GM23338 (cell line): ENCODE measurements around the gene LYPD4. TPM values are rescaled to one million over a fixed set of nuclear protein-coding genes. Genes with fewer than 3 reads are reported as not detected.
A peak's percentile ranks its signal among the peaks of the same experiment; 100 is the strongest.

ENCODE experiments used
- ATAC-seq: fragments of 200-7000 bp; cut with Tn5 transposase; 3 replicates; pipeline ENCODE4 v1.9.1; 2020
- DNase-seq: peaks from one replicate; pipeline ENCODE4 v3.0.0-alpha.2; 2015; ENCODE audit warnings: low spot score
- H2AFZ ChIP-seq: fragments of 200-600 bp; sonication (generic); 2 replicates; pipeline ENCODE4 v1.8.0; 2016; ENCODE audit warnings: antibody characterized with exemption, mild to moderate bottlenecking, moderate library complexity
- H3F3A ChIP-seq: fragments of 200-600 bp; sonication (generic); replicated peaks from 2 replicates; pipeline ENCODE4 v1.8.0; 2017; ENCODE audit warnings: antibody characterized with exemption, mixed run types, low read depth
- H3K27ac ChIP-seq: fragments of 200-600 bp; sonication (generic); 2 replicates; pipeline ENCODE4 v1.6.1; 2016; ENCODE audit warnings: low read depth
- H3K27me3 ChIP-seq: fragments of 200-600 bp; sonication (generic); 2 replicates; pipeline ENCODE4 v1.8.0; 2016; ENCODE audit warnings: mild to moderate bottlenecking, mixed run types, moderate library complexity; ENCODE audit not compliant: insufficient read depth
- H3K36me3 ChIP-seq: fragments of 200-600 bp; sonication (generic); 2 replicates; pipeline ENCODE4 v1.8.0; 2016; ENCODE audit warnings: mild to moderate bottlenecking; ENCODE audit not compliant: insufficient read depth
- H3K4me1 ChIP-seq: fragments of 200-600 bp; sonication (generic); 2 replicates; pipeline ENCODE4 v1.8.0; 2016; ENCODE audit warnings: mild to moderate bottlenecking, moderate library complexity; ENCODE audit not compliant: insufficient read depth
- H3K4me2 ChIP-seq: fragments of 200-600 bp; sonication (generic); 2 replicates; pipeline ENCODE4 v1.7.1; 2017; ENCODE audit warnings: mixed run types
- H3K4me3 ChIP-seq: fragments of 200-600 bp; sonication (generic); 2 replicates; pipeline ENCODE4 v1.6.1; 2016; ENCODE audit warnings: mixed run types
- H3K79me2 ChIP-seq: fragments of 200-600 bp; sonication (generic); replicated peaks from 2 replicates; pipeline ENCODE4 v1.8.0; 2017; ENCODE audit warnings: mild to moderate bottlenecking; ENCODE audit not compliant: insufficient read depth
- H3K9me2 ChIP-seq: fragments of 200-600 bp; sonication (generic); 2 replicates; pipeline ENCODE4 v1.8.0; 2017; ENCODE audit not compliant: insufficient read depth
- H4K20me1 ChIP-seq: fragments of 200-600 bp; sonication (generic); replicated peaks from 2 replicates; pipeline ENCODE4 v1.8.0; 2017; ENCODE audit warnings: mild to moderate bottlenecking; ENCODE audit not compliant: insufficient read depth
- H3K27ac Mint-ChIP-seq: 2 replicates; pipeline ENCODE4 v1.8.0; 2020; ENCODE audit warnings: inconsistent platforms, mild to moderate bottlenecking, moderate library complexity, mixed read lengths
- H3K27me3 Mint-ChIP-seq: 3 replicates; pipeline ENCODE4 v1.8.0; 2022; ENCODE audit warnings: low read depth, mild to moderate bottlenecking, moderate library complexity, mixed read lengths, inconsistent platforms; ENCODE audit not compliant: insufficient read depth, poor library complexity
- H3K36me3 Mint-ChIP-seq: 3 replicates; pipeline ENCODE4 v1.8.0; 2021; ENCODE audit warnings: low read depth, mild to moderate bottlenecking, inconsistent platforms, moderate library complexity, mixed read lengths
- H3K4me1 Mint-ChIP-seq: 3 replicates; pipeline ENCODE4 v1.8.0; 2020; ENCODE audit warnings: mild to moderate bottlenecking, inconsistent platforms, mixed read lengths
- H3K4me3 Mint-ChIP-seq: 3 replicates; pipeline ENCODE4 v1.8.0; 2021; ENCODE audit warnings: moderate library complexity, mild to moderate bottlenecking, inconsistent platforms, mixed read lengths
- H3K9me3 Mint-ChIP-seq: 3 replicates; pipeline ENCODE4 v1.8.0; 2020; ENCODE audit warnings: moderate library complexity, mild to moderate bottlenecking, inconsistent platforms, mixed read lengths
- CREB1 ChIP-seq: fragments of 250-450 bp; sonication (Bioruptor Pico); IDR thresholded peaks from 2 replicates; pipeline ENCODE4 v1.5.0; 2020; ENCODE audit warnings: low read depth, mild to moderate bottlenecking, moderate library complexity
- EZH2 ChIP-seq: fragments of 200-600 bp; sonication (generic); IDR thresholded peaks from one replicate; pipeline ENCODE4 v1.8.0; 2017; ENCODE audit warnings: antibody characterized with exemption, mild to moderate bottlenecking, low read depth; ENCODE audit not compliant: unreplicated experiment
- EZH2phosphoT487 ChIP-seq: fragments of 200-600 bp; sonication (generic); IDR thresholded peaks from one replicate; pipeline ENCODE4 v1.8.1; 2018; ENCODE audit warnings: antibody characterized with exemption; ENCODE audit not compliant: unreplicated experiment
- JUNB ChIP-seq: IDR thresholded peaks from one replicate; pipeline ENCODE4 v1.6.1; 2016; ENCODE audit warnings: antibody characterized with exemption; ENCODE audit not compliant: unreplicated experiment
- NANOG ChIP-seq: IDR thresholded peaks from 2 replicates; pipeline ENCODE4 v1.6.1; 2016; ENCODE audit warnings: antibody characterized with exemption, borderline replicate concordance
- POLR2AphosphoS5 ChIP-seq: IDR thresholded peaks from 2 replicates; pipeline ENCODE4 v1.6.1; 2016; ENCODE audit warnings: antibody characterized with exemption, low read depth
- STAT1 ChIP-seq: IDR thresholded peaks from one replicate; pipeline ENCODE4 v1.6.1; 2016; ENCODE audit warnings: antibody characterized with exemption; ENCODE audit not compliant: unreplicated experiment
- ZNF114 ChIP-seq: fragments of 250-450 bp; sonication (Bioruptor Pico); IDR thresholded peaks from 2 replicates; pipeline ENCODE4 v1.5.0; 2020; ENCODE audit warnings: mild to moderate bottlenecking, moderate library complexity
- ZNF331 ChIP-seq: fragments of 250-450 bp; sonication (Bioruptor Pico); IDR thresholded peaks from 2 replicates; pipeline ENCODE4 v1.5.0; 2020; ENCODE audit warnings: low read depth, mild to moderate bottlenecking, moderate library complexity
- polyA plus RNA-seq: library from polyadenylated mRNA; unstranded; fragments of >200 nt; fragmentation: Nextera tagmentation; extraction: Ambion mirVana; gene quantifications from 2 replicates; pipeline ENCODE4 v1.2.1, GENCODE V29; 2016
- total RNA-seq: library from RNA; depleted of rRNA; stranded (reverse); fragments of >200 nt; shearing (Covaris generic); gene quantifications from 2 replicates; pipeline ENCODE4 v1.2.3, GENCODE V29; 2014
- TF ChIP-seq, protein P1 (sequence below): IDR thresholded peaks from 2 replicates; pipeline ENCODE4 v1.6.1; 2016; ENCODE audit warnings: antibody characterized with exemption
- TF ChIP-seq, protein P2 (sequence below): IDR thresholded peaks from one replicate; pipeline ENCODE4 v1.6.1; 2018; ENCODE audit warnings: antibody characterized with exemption; ENCODE audit not compliant: unreplicated experiment
- TF ChIP-seq, protein P3 (sequence below): fragments of 250-450 bp; sonication (Bioruptor Pico); IDR thresholded peaks from 2 replicates; pipeline ENCODE4 v1.5.0; 2020; ENCODE audit warnings: mild to moderate bottlenecking, moderate library complexity
- TF ChIP-seq, protein P4 (sequence below), 2 experiments: fragments of 200-600 bp in 1 of 2; sonication (generic) in 1 of 2; conservative IDR thresholded peaks; 2 replicates each; pipeline versions ENCODE4 v1.5.1 to v1.6.1; 2016 to 2017; ENCODE audit warnings: antibody characterized with exemption in 2 of 2, low read depth in 2 of 2, mild to moderate bottlenecking in 2 of 2, moderate library complexity in 1 of 2

LYPD4 gene
- total and polyA plus RNA-seq, 2 experiments from 2014 or later, result not detected

DNA sequence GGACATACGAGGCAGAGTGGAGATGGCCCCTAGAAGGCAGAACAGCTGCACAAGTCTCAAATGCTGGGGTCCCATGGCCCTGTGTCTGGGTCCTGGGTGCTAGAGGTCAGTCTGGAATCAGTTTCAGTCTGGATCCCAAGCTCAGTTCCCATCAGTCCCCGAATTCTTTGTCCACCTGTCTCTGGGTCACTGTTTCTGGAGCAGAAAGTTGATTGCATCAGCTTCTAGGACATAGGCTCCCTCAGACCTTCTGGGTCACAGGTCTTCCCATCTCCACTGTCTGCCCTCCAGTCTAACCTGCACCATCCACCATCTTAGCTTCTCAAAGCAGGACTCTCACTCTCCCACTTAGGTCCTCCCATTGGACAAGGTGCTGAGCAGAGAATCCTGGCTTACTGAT, 5.3 kb downstream of the LYPD4 start:
- TF ChIP-seq POLR2AphosphoS5 (no peak), EZH2 (no peak), CREB1 (CRISPR knock-in tag) (no peak), EZH2phosphoT487 (no peak), STAT1 (no peak), ZNF114 (CRISPR knock-in tag) (no peak), NANOG (no peak), JUNB (no peak), ZNF331 (no peak)
- TF ChIP-seq, protein P1, sequence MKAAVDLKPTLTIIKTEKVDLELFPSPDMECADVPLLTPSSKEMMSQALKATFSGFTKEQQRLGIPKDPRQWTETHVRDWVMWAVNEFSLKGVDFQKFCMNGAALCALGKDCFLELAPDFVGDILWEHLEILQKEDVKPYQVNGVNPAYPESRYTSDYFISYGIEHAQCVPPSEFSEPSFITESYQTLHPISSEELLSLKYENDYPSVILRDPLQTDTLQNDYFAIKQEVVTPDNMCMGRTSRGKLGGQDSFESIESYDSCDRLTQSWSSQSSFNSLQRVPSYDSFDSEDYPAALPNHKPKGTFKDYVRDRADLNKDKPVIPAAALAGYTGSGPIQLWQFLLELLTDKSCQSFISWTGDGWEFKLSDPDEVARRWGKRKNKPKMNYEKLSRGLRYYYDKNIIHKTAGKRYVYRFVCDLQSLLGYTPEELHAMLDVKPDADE, result no peak
- TF ChIP-seq, protein P2, sequence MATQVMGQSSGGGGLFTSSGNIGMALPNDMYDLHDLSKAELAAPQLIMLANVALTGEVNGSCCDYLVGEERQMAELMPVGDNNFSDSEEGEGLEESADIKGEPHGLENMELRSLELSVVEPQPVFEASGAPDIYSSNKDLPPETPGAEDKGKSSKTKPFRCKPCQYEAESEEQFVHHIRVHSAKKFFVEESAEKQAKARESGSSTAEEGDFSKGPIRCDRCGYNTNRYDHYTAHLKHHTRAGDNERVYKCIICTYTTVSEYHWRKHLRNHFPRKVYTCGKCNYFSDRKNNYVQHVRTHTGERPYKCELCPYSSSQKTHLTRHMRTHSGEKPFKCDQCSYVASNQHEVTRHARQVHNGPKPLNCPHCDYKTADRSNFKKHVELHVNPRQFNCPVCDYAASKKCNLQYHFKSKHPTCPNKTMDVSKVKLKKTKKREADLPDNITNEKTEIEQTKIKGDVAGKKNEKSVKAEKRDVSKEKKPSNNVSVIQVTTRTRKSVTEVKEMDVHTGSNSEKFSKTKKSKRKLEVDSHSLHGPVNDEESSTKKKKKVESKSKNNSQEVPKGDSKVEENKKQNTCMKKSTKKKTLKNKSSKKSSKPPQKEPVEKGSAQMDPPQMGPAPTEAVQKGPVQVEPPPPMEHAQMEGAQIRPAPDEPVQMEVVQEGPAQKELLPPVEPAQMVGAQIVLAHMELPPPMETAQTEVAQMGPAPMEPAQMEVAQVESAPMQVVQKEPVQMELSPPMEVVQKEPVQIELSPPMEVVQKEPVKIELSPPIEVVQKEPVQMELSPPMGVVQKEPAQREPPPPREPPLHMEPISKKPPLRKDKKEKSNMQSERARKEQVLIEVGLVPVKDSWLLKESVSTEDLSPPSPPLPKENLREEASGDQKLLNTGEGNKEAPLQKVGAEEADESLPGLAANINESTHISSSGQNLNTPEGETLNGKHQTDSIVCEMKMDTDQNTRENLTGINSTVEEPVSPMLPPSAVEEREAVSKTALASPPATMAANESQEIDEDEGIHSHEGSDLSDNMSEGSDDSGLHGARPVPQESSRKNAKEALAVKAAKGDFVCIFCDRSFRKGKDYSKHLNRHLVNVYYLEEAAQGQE, result no peak
- TF ChIP-seq, protein P3, sequence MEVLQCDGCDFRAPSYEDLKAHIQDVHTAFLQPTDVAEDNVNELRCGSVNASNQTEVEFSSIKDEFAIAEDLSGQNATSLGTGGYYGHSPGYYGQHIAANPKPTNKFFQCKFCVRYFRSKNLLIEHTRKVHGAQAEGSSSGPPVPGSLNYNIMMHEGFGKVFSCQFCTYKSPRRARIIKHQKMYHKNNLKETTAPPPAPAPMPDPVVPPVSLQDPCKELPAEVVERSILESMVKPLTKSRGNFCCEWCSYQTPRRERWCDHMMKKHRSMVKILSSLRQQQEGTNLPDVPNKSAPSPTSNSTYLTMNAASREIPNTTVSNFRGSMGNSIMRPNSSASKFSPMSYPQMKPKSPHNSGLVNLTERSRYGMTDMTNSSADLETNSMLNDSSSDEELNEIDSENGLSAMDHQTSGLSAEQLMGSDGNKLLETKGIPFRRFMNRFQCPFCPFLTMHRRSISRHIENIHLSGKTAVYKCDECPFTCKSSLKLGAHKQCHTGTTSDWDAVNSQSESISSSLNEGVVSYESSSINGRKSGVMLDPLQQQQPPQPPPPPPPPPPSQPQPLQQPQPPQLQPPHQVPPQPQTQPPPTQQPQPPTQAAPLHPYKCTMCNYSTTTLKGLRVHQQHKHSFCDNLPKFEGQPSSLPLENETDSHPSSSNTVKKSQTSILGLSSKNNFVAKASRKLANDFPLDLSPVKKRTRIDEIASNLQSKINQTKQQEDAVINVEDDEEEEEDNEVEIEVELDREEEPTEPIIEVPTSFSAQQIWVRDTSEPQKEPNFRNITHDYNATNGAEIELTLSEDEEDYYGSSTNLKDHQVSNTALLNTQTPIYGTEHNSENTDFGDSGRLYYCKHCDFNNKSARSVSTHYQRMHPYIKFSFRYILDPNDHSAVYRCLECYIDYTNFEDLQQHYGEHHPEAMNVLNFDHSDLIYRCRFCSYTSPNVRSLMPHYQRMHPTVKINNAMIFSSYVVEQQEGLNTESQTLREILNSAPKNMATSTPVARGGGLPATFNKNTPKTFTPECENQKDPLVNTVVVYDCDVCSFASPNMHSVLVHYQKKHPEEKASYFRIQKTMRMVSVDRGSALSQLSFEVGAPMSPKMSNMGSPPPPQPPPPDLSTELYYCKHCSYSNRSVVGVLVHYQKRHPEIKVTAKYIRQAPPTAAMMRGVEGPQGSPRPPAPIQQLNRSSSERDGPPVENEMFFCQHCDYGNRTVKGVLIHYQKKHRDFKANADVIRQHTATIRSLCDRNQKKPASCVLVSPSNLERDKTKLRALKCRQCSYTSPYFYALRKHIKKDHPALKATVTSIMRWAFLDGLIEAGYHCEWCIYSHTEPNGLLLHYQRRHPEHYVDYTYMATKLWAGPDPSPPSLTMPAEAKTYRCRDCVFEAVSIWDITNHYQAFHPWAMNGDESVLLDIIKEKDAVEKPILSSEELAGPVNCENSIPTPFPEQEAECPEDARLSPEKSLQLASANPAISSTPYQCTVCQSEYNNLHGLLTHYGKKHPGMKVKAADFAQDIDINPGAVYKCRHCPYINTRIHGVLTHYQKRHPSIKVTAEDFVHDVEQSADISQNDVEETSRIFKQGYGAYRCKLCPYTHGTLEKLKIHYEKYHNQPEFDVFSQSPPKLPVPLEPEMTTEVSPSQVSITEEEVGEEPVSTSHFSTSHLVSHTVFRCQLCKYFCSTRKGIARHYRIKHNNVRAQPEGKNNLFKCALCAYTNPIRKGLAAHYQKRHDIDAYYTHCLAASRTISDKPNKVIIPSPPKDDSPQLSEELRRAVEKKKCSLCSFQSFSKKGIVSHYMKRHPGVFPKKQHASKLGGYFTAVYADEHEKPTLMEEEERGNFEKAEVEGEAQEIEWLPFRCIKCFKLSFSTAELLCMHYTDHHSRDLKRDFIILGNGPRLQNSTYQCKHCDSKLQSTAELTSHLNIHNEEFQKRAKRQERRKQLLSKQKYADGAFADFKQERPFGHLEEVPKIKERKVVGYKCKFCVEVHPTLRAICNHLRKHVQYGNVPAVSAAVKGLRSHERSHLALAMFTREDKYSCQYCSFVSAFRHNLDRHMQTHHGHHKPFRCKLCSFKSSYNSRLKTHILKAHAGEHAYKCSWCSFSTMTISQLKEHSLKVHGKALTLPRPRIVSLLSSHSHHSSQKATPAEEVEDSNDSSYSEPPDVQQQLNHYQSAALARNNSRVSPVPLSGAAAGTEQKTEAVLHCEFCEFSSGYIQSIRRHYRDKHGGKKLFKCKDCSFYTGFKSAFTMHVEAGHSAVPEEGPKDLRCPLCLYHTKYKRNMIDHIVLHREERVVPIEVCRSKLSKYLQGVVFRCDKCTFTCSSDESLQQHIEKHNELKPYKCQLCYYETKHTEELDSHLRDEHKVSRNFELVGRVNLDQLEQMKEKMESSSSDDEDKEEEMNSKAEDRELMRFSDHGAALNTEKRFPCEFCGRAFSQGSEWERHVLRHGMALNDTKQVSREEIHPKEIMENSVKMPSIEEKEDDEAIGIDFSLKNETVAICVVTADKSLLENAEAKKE, result no peak
- TF ChIP-seq, protein P4, sequence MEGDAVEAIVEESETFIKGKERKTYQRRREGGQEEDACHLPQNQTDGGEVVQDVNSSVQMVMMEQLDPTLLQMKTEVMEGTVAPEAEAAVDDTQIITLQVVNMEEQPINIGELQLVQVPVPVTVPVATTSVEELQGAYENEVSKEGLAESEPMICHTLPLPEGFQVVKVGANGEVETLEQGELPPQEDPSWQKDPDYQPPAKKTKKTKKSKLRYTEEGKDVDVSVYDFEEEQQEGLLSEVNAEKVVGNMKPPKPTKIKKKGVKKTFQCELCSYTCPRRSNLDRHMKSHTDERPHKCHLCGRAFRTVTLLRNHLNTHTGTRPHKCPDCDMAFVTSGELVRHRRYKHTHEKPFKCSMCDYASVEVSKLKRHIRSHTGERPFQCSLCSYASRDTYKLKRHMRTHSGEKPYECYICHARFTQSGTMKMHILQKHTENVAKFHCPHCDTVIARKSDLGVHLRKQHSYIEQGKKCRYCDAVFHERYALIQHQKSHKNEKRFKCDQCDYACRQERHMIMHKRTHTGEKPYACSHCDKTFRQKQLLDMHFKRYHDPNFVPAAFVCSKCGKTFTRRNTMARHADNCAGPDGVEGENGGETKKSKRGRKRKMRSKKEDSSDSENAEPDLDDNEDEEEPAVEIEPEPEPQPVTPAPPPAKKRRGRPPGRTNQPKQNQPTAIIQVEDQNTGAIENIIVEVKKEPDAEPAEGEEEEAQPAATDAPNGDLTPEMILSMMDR (conservative IDR thresholded peaks at IDR 0.05; ENCODE audit: low read depth in 2 of 2), result no peak
- H3K27me3 ChIP-seq, result no peaks in the 10 kb centered on the region
- H4K20me1 ChIP-seq, result no peaks in the 10 kb centered on the region
- no peaks in the 10 kb centered on the region; the same call in 2 of the 3 replicates for H3K4me1 Mint-ChIP-seq
- no peak for DNase-seq
- H3K4me2 ChIP-seq, result no peak overlapping the region
- no peak for ATAC-seq
- H3K27me3 Mint-ChIP-seq, result peaks cover 15% of the 10 kb centered on the region
- H3K27ac ChIP-seq, result no peak overlapping the region
- no peaks in the 10 kb centered on the region for H3K79me2 ChIP-seq
- H3K9me3 Mint-ChIP-seq, result peaks cover 3% of the 10 kb centered on the region; the same call in 2 of the 3 replicates
- H3K4me1 ChIP-seq, result no peaks in the 10 kb centered on the region
- H3K27ac Mint-ChIP-seq, result no peak overlapping the region
- H3F3A ChIP-seq, result no peaks in the 10 kb centered on the region
- H2AFZ ChIP-seq, result peak overlapping the region; percentile 47
- no peaks in the 10 kb centered on the region for H3K36me3 ChIP-seq
- H3K4me3 Mint-ChIP-seq, result no peak overlapping the region
- H3K36me3 Mint-ChIP-seq, result peaks cover 3% of the 10 kb centered on the region; the same call in 2 of the 3 replicates
- no peak overlapping the region for H3K4me3 ChIP-seq
- 0 out of 2 replicates have a peak, but pooled peaks cover 2% of the 10 kb centered on the region for H3K9me2 ChIP-seq
